Activated naive CD8-positive, alpha-beta T cell treated with anti-CD3 and anti-CD28 coated beads, Interleukin-2, amount 50 U/mL, for 16 hours (primary cell): ENCODE measurements around the gene PGC.
A peak's percentile ranks its signal among the peaks of the same experiment; 100 is the strongest.

Experiments
- DNase-seq: peaks from one replicate; pipeline ENCODE4 v3.0.0-alpha.2; 2020; ENCODE audit warnings: low read depth, low spot score

PGC gene

GRCh38 chr6:41714556-41715273, 32.5 kb downstream of the PGC start:
- DNase-seq, result no peak

GRCh38 chr6:41713650-41714291, 33.4 kb downstream of the PGC start:
- no peak for DNase-seq

GRCh38 chr6:41713159-41713649, 34.0 kb downstream of the PGC start:
- DNase-seq, result no peak

- no peak for DNase-seq
Measured at GRCh38 chr6:41712651-41713103, 34.5 kb downstream of the PGC start.

GRCh38 chr6:41711323-41712038, 35.7 kb downstream of the PGC start:
- DNase-seq, result no peak

- no peak for DNase-seq
Measured at GRCh38 chr6:41709375-41709774, 37.8 kb downstream of the PGC start.

GRCh38 chr6:41708856-41709255, 38.3 kb downstream of the PGC start:
- DNase-seq, result no peak

- DNase-seq, result no peak
Measured at GRCh38 chr6:41707565-41708200, 39.5 kb downstream of the PGC start.

GRCh38 chr6:41706876-41707564, 40.2 kb downstream of the PGC start:
- DNase-seq, result no peak

GRCh38 chr6:41705996-41706835, 41.0 kb downstream of the PGC start:
- DNase-seq, result peak; percentile 33

GRCh38 chr6:41705311-41705995, 41.7 kb downstream of the PGC start:
- no peak for DNase-seq

- DNase-seq, result no peak
Measured at GRCh38 chr6:41704656-41705310, 42.4 kb downstream of the PGC start.

- no peak for DNase-seq
Measured at GRCh38 chr6:41704028-41704427, 43.2 kb downstream of the PGC start.

- DNase-seq, result no peak
Measured at GRCh38 chr6:41702771-41703494, 44.3 kb downstream of the PGC start.

- no peak for DNase-seq
Measured at GRCh38 chr6:41702089-41702745, 45.0 kb downstream of the PGC start.

- no peak for DNase-seq
Measured at GRCh38 chr6:41700463-41701347, 46.5 kb downstream of the PGC start.

GRCh38 chr6:41699063-41699462, 48.1 kb downstream of the PGC start:
- no peak for DNase-seq
